H1 (cell line): ENCODE measurements around the gene VMP1. TPM values are rescaled to one million over a fixed set of nuclear protein-coding genes. Genes with fewer than 3 reads are reported as not detected.

Source experiments
- CTCF ChIA-PET: fragments of 300-600 bp; sonication (Branson Sonifier 250); formaldehyde crosslinking; loops from one replicate; lab custom pipeline; 2021; ENCODE audit not compliant: partially characterized antibody; lab: Charles Lee
- POLR2A ChIA-PET: fragments of 300-600 bp; sonication (Branson Sonifier 250); formaldehyde crosslinking; loops from one replicate; lab custom pipeline; 2021; ENCODE audit warnings: inconsistent platforms; ENCODE audit not compliant: partially characterized antibody; lab: Charles Lee
- DNase-seq, 2 experiments: peaks; one replicate each; pipeline versions ENCODE4 v3.0.0 to v3.0.0-alpha.2; 2010 to 2022; ENCODE audit warnings: low spot score in 2 of 2, low read depth in 1 of 2, mixed read lengths in 1 of 2
- FAIRE-seq: peaks from 2 replicates; lab custom pipeline; 2011; peaks lifted over from hg19 to GRCh38; lab: Jason Lieb, UNC
- H2AFZ ChIP-seq: 2 replicates; pipeline ENCODE4 v1.8.1; 2012; ENCODE audit warnings: low read length, inconsistent platforms
- H2AK5ac ChIP-seq: 2 replicates; pipeline ENCODE4 v1.6.1; 2013; ENCODE audit warnings: low read depth, low read length
- H2BK120ac ChIP-seq: replicated peaks from 2 replicates; pipeline ENCODE3; 2013; ENCODE audit warnings: low read depth, low read length, inconsistent platforms
- H2BK12ac ChIP-seq: 2 replicates; pipeline ENCODE4 v1.6.1; 2013; ENCODE audit warnings: low read depth, low read length
- H2BK15ac ChIP-seq: 2 replicates; pipeline ENCODE4 v1.6.1; 2013; ENCODE audit warnings: low read length
- H2BK20ac ChIP-seq: 2 replicates; pipeline ENCODE4 v1.6.1; 2013; ENCODE audit warnings: low read length
- H2BK5ac ChIP-seq: 2 replicates; pipeline ENCODE4 v1.6.1; 2013; ENCODE audit warnings: low read depth, low read length
- H3K14ac ChIP-seq: 2 replicates; pipeline ENCODE4 v1.6.1; 2013; ENCODE audit warnings: inconsistent platforms; ENCODE audit not compliant: insufficient read length
- H3K18ac ChIP-seq: 2 replicates; pipeline ENCODE4 v1.6.1; 2013; ENCODE audit warnings: low read length; ENCODE audit errors: extremely low read depth
- H3K23ac ChIP-seq: 2 replicates; pipeline ENCODE4 v1.6.1; 2013; ENCODE audit warnings: inconsistent platforms; ENCODE audit not compliant: insufficient read length
- H3K23me2 ChIP-seq: 2 replicates; pipeline ENCODE4 v1.6.1; 2013; ENCODE audit warnings: low read depth, low read length
- H3K27ac ChIP-seq: 2 replicates; pipeline ENCODE4 v1.6.1; 2011; ENCODE audit warnings: low read depth, low read length, inconsistent platforms
- H3K27me3 ChIP-seq, 4 experiments: replicated peaks in 1 of 4; 1 replicate in 1 of 4; 2 replicates in 3 of 4; pipeline versions ENCODE4 v1.6.1 to v1.8.1; 2011 to 2013; ENCODE audit warnings: low read length in 3 of 4, mild to moderate bottlenecking in 3 of 4, inconsistent platforms in 2 of 4, mixed read lengths in 2 of 4, moderate library complexity in 1 of 4; ENCODE audit not compliant: control insufficient read depth in 3 of 4, insufficient read depth in 3 of 4; ENCODE audit errors: extremely low read depth in 1 of 4
- H3K36me3 ChIP-seq, 4 experiments: 2 replicates each; pipeline versions ENCODE4 v1.6.1 to v1.8.1; 2011 to 2013; ENCODE audit warnings: mild to moderate bottlenecking in 4 of 4, low read length in 3 of 4, moderate library complexity in 2 of 4, control low read depth in 1 of 4, inconsistent platforms in 1 of 4; ENCODE audit not compliant: insufficient read depth in 4 of 4, control insufficient read depth in 2 of 4
- H3K4ac ChIP-seq: replicated peaks from 2 replicates; pipeline ENCODE3; 2013; ENCODE audit warnings: low read length, low read depth, mixed read lengths, inconsistent platforms; ENCODE audit not compliant: insufficient read length
- H3K4me1 ChIP-seq, 4 experiments: replicated peaks in 1 of 4; 1 replicate in 1 of 4; 2 replicates in 3 of 4; pipeline versions ENCODE4 v1.6.1 to v1.8.1; 2011 to 2013; ENCODE audit warnings: low read length in 3 of 4, inconsistent platforms in 2 of 4, mixed read lengths in 1 of 4; ENCODE audit not compliant: insufficient read depth in 4 of 4, control insufficient read depth in 3 of 4
- H3K4me2 ChIP-seq, 2 experiments: 2 replicates each; pipeline versions ENCODE4 v1.6.1 to v1.8.1; 2011 to 2013; ENCODE audit warnings: low read depth in 2 of 2, low read length in 2 of 2, control low read depth in 1 of 2, inconsistent platforms in 1 of 2, mild to moderate bottlenecking in 1 of 2; ENCODE audit not compliant: insufficient read depth in 1 of 2
- H3K4me3 ChIP-seq, 4 experiments: fragments of 200-600, 300-600 bp in 1 of 4; sonication (generic), shearing (Covaris generic), sonication (Bioruptor Twin) in 1 of 4; 2 replicates each; pipeline versions ENCODE4 v1.5.1 to v1.8.1; 2011 to 2016; ENCODE audit warnings: low read length in 4 of 4, low read depth in 3 of 4, control low read depth in 2 of 4, inconsistent platforms in 2 of 4, mild to moderate bottlenecking in 2 of 4, mixed read lengths in 1 of 4, moderate library complexity in 1 of 4; ENCODE audit not compliant: insufficient read depth in 2 of 4; ENCODE audit errors: extremely low read depth in 1 of 4
- H3K56ac ChIP-seq: replicated peaks from 2 replicates; pipeline ENCODE3; 2013; ENCODE audit warnings: low read depth, mild to moderate bottlenecking, mixed read lengths, low read length, inconsistent platforms; ENCODE audit not compliant: insufficient read length
- H3K79me1 ChIP-seq: 2 replicates; pipeline ENCODE4 v1.6.1; 2013; ENCODE audit warnings: low read depth, low read length, control low read depth
- H3K79me2 ChIP-seq, 2 experiments: 2 replicates each; pipeline versions ENCODE4 v1.6.1 to v1.8.1; 2012 to 2013; ENCODE audit warnings: low read length in 2 of 2, mild to moderate bottlenecking in 2 of 2, inconsistent platforms in 1 of 2; ENCODE audit not compliant: insufficient read depth in 2 of 2, control insufficient read depth in 1 of 2
- H3K9ac ChIP-seq, 4 experiments: replicated peaks in 1 of 4; 1 replicate in 1 of 4; 2 replicates in 3 of 4; pipeline versions ENCODE4 v1.6.1 to v1.8.1; 2011 to 2013; ENCODE audit warnings: low read depth in 3 of 4, low read length in 3 of 4, control low read depth in 2 of 4, mild to moderate bottlenecking in 2 of 4, moderate library complexity in 2 of 4, inconsistent platforms in 1 of 4; ENCODE audit errors: extremely low read depth in 1 of 4
- H3K9me3 ChIP-seq, 2 experiments: 2 replicates each; pipeline versions ENCODE4 v1.6.1 to v1.8.1; 2012 to 2013; ENCODE audit warnings: mild to moderate bottlenecking in 2 of 2, moderate library complexity in 2 of 2, control low read depth in 1 of 2, inconsistent platforms in 1 of 2, low read depth in 1 of 2, low read length in 1 of 2, mixed read lengths in 1 of 2; ENCODE audit not compliant: insufficient read depth in 2 of 2
- H4K20me1 ChIP-seq, 2 experiments: replicated peaks in 1 of 2; 2 replicates each; pipeline versions ENCODE3 to v1.8.1; 2011 to 2013; ENCODE audit warnings: inconsistent platforms in 2 of 2, low read length in 2 of 2, mild to moderate bottlenecking in 1 of 2; ENCODE audit not compliant: insufficient read depth in 2 of 2, control insufficient read depth in 1 of 2
- H4K5ac ChIP-seq: 2 replicates; pipeline ENCODE4 v1.6.1; 2013; ENCODE audit warnings: low read length, low read depth, mixed read lengths, inconsistent platforms; ENCODE audit not compliant: insufficient read length
- H4K8ac ChIP-seq: 2 replicates; pipeline ENCODE4 v1.8.0; 2013; ENCODE audit warnings: mild to moderate bottlenecking, moderate library complexity, low read length, inconsistent platforms; ENCODE audit not compliant: insufficient read depth; ENCODE audit errors: extremely low read depth
- H4K91ac ChIP-seq: replicated peaks from 2 replicates; pipeline ENCODE3; 2013; ENCODE audit warnings: low read length, mixed read lengths, inconsistent platforms; ENCODE audit not compliant: insufficient read length
- TEAD4 ChIP-seq: IDR thresholded peaks from 2 replicates; pipeline ENCODE4 v1.6.1; 2012; ENCODE audit warnings: low read depth, low read length, inconsistent platforms, mixed read lengths
- WGBS, 2 experiments: shearing (Covaris generic) in 1 of 2; methylation state at CpG; one replicate each; pipeline versions ENCODE4 v1.1.6 to v1.1.7; 2013 to 2015; ENCODE audit warnings: low lambda C conversion rate in 2 of 2, mixed read lengths in 2 of 2, inconsistent platforms in 1 of 2, low coverage in 1 of 2, missing lambda C conversion rate in 1 of 2; ENCODE audit not compliant: insufficient replicate concordance in 2 of 2, insufficient coverage in 1 of 2, insufficient read length in 1 of 2; ENCODE audit errors: extremely low coverage in 1 of 2, missing lambda C conversion rate in 1 of 2; 5-methylcytosine and 5-hydroxymethylcytosine counted together
- polyA plus RNA-seq, 7 experiments: library from polyadenylated mRNA; depleted of rRNA in 3 of 7; stranded (reverse) in 5 of 7; unstranded in 2 of 7; fragments of >200 nt in 5 of 7; fragments of 200-250 nt in 2 of 7; gene quantifications; 1 replicate in 5 of 7; 2 replicates in 1 of 7; 4 replicates in 1 of 7; pipeline versions ENCODE4 v1.2.1 to v1.2.3, GENCODE V29; 2011 to 2013; ENCODE audit warnings: missing spikeins in 2 of 7, mixed read lengths in 2 of 7
- total RNA-seq: library from RNA; stranded (reverse); fragmentation: NEBNext Ultra II Directional; extraction: Animal tissue kit (Norgen Biotek cat#: 25700); gene quantifications from 2 replicates; pipeline ENCODE4 v1.2.1, GENCODE V29; 2021
- TF ChIP-seq, protein P1 (sequence below), 3 experiments: IDR thresholded peaks; 1 replicate in 2 of 3; 2 replicates in 1 of 3; pipeline versions ENCODE4 v1.5.1 to v1.6.1; 2011; ENCODE audit warnings: low read length in 3 of 3, mild to moderate bottlenecking in 3 of 3, inconsistent platforms in 2 of 3, low read depth in 1 of 3, moderate library complexity in 1 of 3; ENCODE audit not compliant: insufficient read depth in 1 of 3; ENCODE audit errors: control extremely low read depth in 1 of 3

VMP1 gene
- total and polyA plus RNA-seq, 2 of the 8 experiments (the other 6 are each of a cell fraction or from before 2014, with no cell fraction given) = 45.0 to 92.7 TPM

DNA sequence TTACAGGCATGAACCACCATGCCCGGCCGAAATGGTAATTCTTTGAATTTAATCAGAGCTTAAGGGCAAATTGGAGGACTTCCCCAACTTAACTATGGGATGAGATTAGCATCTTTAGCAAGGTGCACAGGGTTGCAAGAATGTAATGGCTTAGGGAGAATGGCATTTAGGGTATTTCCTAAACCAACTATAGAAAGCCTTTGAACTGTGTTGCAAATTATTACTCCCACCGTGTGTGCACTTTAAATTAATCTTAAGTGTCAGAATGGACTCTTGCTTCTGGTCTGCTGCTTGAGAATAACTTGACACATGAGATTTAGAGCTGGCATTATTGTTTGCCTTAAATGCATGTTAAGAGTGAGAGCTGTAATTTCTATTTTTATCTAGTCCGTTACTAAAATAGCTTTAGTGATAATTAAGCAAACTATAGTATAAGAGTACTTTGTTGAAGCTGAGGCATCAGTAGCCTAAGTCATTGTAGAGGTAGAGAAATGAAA is 125.5 kb downstream of the VMP1 start:
- no peaks in the 10 kb centered on the region for H3K9me3 ChIP-seq
- H4K8ac ChIP-seq = no peak overlapping the region
- H3K4me1 ChIP-seq = peaks cover 0 to 4% (median 2%) of the 10 kb centered on the region in 4 experiments; a peak in 5 of 7 replicates
- no peak overlapping the region for H3K18ac ChIP-seq
- H3K27me3 ChIP-seq = no peaks in the 10 kb centered on the region
- TF ChIP-seq, protein P1, sequence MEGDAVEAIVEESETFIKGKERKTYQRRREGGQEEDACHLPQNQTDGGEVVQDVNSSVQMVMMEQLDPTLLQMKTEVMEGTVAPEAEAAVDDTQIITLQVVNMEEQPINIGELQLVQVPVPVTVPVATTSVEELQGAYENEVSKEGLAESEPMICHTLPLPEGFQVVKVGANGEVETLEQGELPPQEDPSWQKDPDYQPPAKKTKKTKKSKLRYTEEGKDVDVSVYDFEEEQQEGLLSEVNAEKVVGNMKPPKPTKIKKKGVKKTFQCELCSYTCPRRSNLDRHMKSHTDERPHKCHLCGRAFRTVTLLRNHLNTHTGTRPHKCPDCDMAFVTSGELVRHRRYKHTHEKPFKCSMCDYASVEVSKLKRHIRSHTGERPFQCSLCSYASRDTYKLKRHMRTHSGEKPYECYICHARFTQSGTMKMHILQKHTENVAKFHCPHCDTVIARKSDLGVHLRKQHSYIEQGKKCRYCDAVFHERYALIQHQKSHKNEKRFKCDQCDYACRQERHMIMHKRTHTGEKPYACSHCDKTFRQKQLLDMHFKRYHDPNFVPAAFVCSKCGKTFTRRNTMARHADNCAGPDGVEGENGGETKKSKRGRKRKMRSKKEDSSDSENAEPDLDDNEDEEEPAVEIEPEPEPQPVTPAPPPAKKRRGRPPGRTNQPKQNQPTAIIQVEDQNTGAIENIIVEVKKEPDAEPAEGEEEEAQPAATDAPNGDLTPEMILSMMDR (IDR thresholded peaks at IDR 0.05; ENCODE audit: control extremely low read depth in 1 of 3, insufficient read depth in 1 of 3, low read depth in 1 of 3, low read length in 3 of 3) = no peak
- peak; percentile 4; the same call in 1 of the 2 replicates for TF ChIP-seq TEAD4
- no peaks in the 10 kb centered on the region for H3K23me2 ChIP-seq
- H3K9ac ChIP-seq = no peak overlapping the region
- no peak overlapping the region for H4K91ac ChIP-seq
- H3K14ac ChIP-seq = no peak overlapping the region
- ChIA-PET CTCF (interaction anchor here (0.6 to 4.4 kb wide), 6 partner anchors 14 to 205 kb away, joined by 3 to 19 read pairs (median 3); no protein-coding TSS in a partner anchor), POLR2A (interaction anchor here (11.2 kb wide), 1 partner anchor 9 kb away, joined by 137 read pairs; no protein-coding TSS in a partner anchor)
- H2BK120ac ChIP-seq = no peak overlapping the region
- H3K4me3 ChIP-seq = no peak overlapping the region
- no peaks in the 10 kb centered on the region for H3K36me3 ChIP-seq
- no peak overlapping the region for H2BK5ac ChIP-seq
- H3K23ac ChIP-seq = no peak overlapping the region
- peaks cover 0 to 3% of the 10 kb centered on the region in 2 experiments; a peak in 3 of 4 replicates for H3K79me2 ChIP-seq
- H3K4ac ChIP-seq = no peak overlapping the region
- H4K20me1 ChIP-seq = no peaks in the 10 kb centered on the region
- H2BK12ac ChIP-seq = no peak overlapping the region
- H3K79me1 ChIP-seq = no peaks in the 10 kb centered on the region
- H3K4me2 ChIP-seq = no peak overlapping the region
- no peak overlapping the region for H2AFZ ChIP-seq
- WGBS, 2 experiments = 86% methylated on average over 4 of the region's 4 CpGs; no CpG with 5 or more reads in 1 of the 2 experiments
- H2AK5ac ChIP-seq = no peak overlapping the region
- H4K5ac ChIP-seq = no peak overlapping the region
- H3K27ac ChIP-seq = no peak overlapping the region
- no peak overlapping the region for H2BK20ac ChIP-seq
- no peak overlapping the region for H3K56ac ChIP-seq
- FAIRE-seq (no peak), DNase-seq (no peak)
- H2BK15ac ChIP-seq = no peak overlapping the region
